Superior temporal gyrus (tissue), 1 donor: ENCODE results near the gene EGFL7.

Source experiments
- DNase-seq: peaks from one replicate; pipeline ENCODE4 v3.0.0-alpha.2; 2016; ENCODE audit errors: extremely low spot score

The EGFL7 gene

GRCh38 chr9:136672431-136673087 lies 9.8 kb downstream of the EGFL7 start:
- no peak for DNase-seq

DNA sequence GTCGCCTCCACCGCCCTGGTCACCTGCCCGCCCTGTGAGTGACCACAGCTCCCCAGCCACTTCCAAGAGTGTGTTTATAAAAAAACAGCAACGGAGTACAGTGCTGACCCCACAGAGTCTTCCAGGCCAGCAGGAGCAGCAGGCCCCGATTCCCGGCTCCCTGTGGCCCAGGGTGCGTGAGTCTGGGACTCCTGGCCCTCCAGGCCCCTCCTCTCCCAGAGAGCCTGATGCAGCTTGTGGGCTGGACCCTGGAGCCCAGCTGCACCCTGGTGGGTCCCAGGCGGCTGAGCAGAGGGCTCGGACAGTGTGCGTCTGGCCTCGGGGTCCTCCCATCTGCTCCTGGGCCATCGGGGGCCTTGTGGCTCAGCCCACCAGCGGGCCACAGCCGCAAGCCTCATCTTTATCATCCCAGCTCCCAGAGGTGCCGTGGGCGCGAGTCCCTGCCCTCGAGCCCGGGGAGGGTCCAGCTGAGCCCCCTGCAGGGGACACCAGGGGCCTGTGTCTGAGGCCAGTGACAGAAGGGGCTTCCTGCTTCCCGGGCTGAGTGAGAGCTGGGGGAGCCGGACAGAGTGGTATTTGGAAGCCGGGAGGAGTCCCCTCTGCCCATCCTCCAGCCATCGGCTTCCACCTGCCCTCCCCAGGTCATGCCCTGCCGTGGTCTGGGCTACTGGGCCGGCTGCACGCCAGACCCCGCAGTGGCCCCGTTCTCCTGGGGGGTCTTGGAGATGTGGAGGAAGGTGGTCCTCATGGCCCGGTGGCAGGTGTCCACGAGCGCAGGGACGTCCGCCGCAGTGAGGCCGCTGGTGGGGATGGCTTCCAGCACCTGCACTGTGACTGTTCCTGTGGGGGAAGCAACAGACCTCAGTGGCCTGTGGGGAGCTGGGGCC lies 10.6 kb downstream of the EGFL7 start:
- DNase-seq: no peak

DNA sequence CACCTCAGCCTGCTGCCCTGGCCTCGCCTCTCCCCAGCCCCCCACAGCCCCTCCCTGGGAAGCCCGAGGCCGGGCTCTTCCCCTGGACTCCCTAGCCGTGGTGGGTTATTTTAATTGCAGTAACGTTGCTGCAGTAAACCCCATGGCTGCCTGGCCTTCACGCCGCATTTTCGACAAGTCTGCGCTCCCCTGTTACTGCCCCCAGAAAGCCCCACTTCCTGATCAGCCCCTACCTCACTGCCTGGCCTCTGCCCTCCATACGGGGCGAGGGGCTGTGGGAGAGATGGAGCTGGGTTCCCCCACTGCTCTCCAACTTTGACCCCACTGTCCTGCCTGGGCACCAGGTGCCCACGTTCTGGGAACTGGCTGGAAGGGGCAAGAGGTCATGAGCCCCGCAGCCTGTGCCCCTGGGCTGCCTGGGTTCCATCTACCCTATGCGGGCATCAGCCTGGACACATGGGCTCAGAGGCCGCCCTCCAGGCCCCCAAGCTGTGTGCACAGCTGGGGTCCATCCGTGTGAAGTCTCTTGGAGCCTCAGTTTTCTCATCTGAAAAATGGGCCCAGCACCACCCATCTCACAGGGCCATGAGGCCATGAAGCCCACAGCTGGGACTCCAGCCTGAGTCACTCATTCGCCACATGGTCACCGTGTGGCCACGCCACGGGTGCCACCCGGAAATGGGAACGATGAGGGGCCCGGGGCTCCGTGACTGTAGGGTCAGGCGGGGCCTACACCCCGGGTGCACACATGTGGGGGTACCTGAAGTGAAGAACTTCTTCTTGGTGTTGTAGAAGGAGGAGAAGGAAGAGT lies 11.5 kb downstream of the EGFL7 start:
- no peak for DNase-seq

DNA sequence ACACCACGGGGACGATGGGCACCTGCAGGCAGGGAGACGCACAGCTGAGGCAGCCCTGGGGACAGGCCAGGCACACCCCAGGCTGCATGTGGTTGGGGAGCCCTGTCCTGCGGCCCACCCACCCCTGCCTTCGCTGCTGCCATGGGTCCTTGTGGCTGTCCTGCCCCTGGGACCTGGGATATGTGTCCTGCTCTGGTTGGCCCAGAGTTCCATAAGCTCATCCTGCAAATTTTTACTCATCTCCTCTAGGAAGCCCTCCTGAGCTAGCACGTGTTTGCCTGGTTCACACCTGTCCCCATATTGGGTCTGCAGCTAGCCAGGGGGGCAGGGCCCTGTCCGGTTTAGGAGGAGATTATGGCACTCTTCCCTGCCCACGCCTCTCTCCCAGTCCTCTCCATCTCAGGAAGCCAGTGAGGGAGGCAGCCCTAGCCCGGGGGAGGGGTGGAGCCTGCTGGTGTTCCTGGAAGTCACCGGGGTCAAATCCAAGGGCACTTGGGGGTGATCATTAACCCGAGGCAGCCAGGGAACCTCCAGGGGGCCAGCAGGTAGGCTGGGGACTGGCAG lies 12.2 kb downstream of the EGFL7 start:
- no peak for DNase-seq

DNA sequence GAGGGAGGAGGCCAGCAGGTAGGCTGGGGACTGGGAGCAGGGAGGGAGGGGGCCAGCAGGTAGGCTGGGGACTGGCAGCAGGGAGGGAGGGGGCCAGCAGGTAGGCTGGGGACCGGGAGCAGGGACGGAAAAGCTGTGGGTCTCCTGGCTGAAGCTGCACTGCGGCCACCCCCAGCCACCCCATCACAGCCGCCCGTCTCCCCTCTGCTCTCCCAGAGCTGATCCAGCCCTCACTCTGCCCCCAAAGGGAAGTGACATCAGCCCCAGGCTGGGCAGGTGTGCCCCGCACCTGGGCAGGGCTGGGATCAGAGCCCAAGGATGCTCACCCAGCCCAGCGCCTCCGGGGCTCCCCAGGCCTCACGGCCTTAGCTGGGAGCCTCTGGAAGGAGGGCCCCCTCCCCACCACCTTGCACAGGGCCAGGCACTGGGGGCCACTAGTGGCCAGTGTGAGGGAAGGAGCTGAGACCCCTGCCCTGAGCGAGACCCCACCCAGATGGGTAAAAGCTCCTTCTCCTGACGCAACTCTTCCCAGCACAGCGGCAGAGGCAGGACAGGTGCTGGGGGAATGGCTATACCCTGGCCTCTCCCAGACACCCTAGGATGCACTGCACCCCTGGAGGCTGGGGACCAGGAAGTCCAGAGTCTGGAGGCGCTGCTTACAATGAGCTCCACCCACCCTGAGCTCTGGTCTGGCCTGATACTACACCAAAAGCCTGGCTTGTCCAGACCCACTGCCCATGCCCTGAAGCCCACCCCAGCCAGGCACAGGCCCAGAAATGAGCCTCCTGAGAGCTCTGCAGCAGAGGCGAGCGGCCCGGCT lies 13.0 kb downstream of the EGFL7 start:
- no peak for DNase-seq

DNA sequence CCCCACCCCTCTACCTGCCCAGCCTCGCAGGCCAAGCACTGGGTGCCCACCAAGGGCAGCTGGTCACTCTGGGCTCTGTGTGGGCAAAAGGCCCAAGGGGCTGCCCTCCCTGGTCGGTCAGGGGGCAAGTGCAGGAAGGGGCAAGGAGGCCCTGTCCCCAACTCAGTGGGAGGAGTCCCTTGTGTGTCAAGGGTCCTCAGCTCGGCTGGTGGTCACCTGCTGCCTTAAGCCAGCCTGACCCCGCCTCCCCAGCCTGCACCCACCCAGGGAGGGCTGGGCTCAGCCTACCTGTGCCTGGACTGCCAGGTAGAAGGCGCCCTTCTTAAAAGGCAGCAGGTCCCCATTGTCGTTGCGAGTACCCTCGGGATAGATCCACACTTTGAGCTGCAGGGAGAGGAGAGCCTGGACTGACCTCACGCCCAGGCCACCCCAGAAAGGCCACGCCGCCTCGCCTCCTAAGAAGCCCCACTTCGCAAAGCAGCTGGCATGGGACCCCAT lies 13.6 kb downstream of the EGFL7 start:
- DNase-seq: no peak

DNA sequence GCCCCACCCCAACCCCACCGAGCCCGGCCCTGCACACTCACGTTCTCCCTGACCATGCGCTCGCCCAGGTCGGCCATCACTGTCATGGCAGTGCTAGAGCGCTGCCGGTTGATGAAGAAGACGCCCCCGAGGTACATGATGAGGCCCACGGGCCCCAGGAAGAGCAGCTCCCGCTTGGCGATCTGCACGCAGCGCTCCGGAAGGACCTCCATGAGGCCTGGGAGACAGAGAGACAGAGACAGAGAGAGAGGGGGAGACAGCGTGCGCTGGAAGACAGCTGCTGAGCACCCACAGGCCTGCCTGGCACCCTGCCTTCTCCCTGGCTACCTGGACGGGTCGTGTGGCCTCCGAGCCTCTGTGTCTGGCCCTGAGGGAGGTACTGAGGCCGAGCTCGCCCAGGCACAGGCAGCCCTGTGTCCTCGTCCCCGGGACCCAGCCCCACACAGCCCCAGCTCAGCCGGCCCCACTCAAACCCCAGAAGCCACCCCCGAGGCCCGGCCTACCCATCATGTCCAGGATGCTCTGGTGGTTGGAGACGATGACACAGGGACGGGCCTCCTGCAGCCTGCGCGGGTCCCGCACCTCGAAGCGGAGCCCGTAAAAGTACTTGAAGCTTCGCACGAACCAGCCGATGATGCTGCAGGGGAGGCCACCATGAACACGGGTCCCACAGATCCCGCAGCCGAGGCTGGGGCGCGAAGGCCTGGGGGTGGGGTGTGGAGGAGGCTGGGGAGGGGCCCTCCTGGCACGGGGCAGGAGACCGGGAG lies 14.4 kb downstream of the EGFL7 start:
- no peak for DNase-seq

DNA sequence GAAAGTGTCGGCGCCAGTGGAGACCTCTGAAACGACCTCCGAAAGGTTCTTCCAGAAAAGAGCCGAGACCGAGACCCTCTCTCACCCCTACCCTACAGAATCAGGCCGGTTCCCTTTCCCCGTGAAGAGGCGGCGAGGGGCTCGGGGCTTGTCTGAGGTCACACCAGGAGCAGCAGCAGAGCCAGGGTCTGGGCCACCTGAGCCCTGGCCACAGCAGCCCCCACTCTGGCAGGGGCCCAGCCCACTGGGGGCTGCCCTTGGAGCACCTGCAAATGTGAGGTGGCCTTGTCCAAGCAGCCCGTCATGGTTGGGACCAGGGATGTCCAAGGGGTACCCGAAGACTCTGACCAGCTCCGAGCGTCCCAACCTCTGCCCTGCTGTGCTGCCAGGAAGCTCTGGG lies 15.3 kb downstream of the EGFL7 start:
- no peak for DNase-seq

- no peak for DNase-seq
These were observed 15.9 kb downstream of the EGFL7 start for GRCh38 chr9:136678624-136679023.

DNA sequence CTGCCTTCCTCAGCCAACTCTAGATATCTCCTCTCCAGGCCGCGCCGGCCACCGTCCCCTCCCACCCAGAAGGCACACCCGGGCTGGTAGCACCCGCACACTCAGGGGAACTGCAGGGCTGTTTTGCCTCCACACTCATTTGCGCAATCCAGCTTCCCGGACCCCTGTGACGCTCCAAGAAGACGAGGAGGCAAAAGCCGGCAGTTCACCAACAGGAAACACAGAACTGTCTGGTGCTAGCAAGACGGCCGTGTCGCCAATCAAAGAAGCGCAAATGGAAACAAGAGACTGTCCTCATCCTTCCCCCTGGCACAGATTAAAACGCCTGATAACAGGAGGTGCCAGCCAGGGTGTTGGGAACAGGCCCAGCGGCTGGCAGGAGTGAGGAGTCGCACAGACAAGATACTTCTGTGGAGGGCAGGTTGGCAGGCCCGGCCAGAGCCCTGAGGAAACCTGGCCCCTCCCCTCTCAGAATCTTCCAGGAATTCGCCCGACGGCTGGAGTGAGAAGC lies 16.8 kb downstream of the EGFL7 start:
- DNase-seq: no peak

DNA sequence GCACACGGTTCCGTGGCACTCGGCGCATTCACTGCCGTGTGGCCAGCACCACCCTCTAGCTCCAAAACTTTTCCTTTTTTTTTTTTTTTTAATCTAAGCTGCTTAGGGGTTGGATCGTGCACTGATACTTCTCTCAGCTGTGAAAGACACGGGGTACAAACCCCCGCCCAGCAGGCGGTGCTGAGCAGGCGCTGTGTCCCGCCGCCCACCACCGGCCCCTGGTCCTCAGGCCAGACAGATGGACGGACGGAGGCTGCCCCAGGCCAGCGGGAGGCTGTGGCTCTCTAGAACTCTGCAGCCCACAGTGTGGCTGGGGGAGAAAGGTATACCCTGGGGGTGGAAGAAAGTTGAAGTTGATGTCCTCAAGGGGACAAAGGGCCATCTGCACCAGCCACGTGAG lies 18.3 kb downstream of the EGFL7 start:
- no peak for DNase-seq

DNA sequence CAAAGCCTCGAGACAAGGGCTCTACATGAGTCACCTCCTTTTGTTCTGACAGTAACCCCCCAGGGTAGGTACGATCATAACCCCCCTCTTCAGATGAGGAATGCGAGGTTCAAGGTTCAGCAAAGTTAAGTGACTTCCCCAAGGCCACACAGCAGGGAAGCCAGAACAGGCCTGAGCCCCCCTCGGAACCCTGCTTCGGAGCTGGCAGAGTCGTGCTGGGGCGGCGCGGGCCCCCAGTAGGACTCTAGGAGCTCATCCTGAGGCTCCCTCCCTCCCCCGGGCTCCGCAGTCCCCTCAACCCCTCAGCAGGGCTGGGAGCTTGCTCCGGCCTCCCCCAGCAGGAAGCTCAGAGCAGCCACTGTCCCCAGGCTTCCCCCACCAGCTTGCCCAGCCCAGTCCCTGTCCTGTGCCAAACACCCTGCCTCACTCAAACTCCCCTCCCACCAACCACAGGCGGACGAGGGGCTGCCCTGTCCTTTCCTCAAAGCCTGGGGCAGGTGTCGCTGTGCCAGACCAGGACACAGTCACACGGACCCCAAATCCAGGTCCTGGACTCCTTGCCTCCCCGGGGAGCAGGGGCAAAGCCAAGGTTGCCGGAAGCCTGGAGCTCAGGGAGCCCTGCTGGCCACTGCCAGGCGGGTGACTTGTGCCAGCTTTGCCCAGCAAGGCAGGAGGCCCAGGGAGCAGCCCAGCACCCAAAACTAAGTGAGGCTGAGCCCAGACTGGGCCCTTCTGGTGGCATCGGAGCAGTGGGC lies 19.4 kb downstream of the EGFL7 start:
- DNase-seq: no peak

DNA sequence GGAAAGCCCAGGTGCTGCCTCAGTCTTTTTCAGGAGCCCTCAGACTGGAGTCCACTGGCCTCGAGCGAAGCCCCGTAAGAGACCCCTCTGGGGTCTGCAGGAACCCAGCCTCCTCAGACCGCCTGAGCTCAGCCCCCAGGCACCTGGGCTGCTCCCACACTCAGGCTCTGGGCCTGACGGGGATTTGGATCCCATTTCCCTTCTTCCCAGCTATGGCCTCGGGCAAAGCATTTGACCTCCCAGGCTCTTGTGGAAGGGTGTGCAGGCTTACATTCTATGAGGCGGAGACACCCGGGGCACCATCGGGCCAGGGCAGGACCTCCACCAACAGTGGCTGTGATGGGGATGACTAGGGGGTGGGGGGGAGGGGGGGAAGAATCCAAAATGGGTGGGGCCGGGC lies 20.0 kb downstream of the EGFL7 start:
- no peak for DNase-seq

DNA sequence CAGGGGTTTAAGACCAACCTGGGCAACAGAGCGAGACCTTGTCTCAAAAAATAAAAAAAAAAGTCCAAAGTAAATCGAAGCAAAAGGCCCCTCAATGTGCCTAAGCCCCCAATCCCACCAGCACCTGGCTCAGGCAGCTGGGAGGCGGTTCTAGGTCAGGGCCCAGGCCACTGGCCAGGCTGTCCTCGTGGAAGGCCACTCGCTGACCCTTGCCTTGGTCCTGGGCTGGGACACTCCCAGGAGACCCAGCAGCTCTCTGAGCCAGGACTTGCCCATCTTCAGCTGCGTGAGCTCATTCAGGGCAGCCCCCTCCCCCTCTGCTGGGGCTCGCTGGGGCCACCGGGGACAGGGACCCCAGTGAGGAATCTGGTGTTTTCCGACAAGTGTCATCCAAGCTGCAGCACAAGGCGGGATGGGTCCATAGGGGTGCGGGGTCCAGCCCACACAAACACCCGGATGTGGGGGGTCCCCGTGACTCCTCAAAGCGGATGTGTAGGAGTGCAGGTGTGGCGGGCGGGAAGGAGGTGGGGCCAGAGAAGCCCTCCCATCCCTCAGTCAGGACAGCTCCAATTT lies 20.5 kb downstream of the EGFL7 start:
- no peak for DNase-seq

DNA sequence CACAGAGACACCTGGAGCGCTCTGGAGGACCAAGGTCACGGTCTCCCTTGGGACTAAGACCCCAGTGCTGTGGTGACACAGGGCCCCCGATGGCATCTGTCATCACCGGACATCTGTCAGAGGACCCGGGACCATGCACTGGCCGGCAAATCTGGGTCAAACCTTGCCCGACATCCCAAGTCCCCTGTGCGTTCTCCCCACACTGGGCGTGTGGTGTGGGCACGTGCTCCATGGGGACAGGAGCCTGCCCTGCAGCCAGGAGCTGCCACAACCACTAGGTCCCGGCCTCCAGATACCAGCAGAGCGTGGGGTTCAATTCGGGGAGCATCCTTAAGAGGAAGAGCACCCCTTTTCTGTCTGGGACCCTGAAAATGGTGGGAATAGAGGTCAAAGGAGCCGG lies 21.0 kb downstream of the EGFL7 start:
- no peak for DNase-seq

DNA sequence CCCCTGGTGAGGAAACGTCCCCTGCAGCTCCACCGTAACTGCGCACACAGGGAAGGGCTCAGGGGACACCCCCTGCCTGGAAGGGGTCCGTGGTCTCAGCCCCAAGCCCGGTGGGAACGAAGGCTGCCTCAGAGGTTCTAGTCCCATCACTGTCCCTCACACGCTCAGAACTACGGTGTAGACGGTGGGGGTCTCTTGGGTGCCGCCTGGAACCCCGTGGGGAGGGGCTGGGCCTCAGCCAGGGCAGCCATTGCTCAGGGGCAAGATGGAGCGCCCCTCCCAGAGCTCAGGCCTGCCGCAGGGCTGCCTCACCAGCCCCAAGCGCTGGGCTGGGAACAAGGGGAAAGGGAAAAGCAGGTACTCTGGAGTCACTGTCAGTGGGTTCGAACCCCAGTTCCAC lies 21.6 kb downstream of the EGFL7 start:
- DNase-seq: no peak

- no peak for DNase-seq
These were observed 22.1 kb downstream of the EGFL7 start for GRCh38 chr9:136684799-136685198.

DNA sequence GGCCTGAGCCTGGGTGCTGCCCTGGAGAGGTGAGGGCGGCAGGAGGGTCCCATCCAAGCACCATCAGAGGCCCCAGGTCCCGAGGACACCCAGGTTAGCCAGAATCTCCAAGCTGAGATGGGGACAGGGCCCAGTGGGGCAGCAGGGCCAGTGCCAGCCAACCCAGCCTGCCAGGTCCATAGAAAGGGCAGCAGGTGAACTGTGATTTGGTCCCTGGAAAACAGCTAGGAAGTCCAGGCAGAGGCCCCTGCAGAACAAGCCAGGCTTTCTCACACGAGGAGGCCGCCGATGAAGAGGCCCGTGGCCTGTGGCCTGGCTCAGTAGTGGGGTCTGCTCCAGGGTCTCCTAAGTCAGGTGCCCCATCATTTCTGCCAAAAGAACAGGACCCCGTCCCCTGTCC lies 22.5 kb downstream of the EGFL7 start:
- DNase-seq: no peak
